Measurements from ENCODE around the gene CLDN14.
"Not testable (repeated sequence)": the region's sequence is repeated elsewhere in the genome, so short reads cannot be mapped to it uniquely, and the experiment has no call there.

The CLDN14 gene

GRCh38 chr21:36489103-36489775 lies 9.3 kb upstream of the CLDN14 start:
- DNase-seq, result no peak
- Mint-ChIP-seq H3K4me1 (ENCODE audit: low read depth in 2 of 2) (no peaks in the 10 kb centered on the region), H3K9me3 (no peaks in the 10 kb centered on the region), H3K4me3 (no peak overlapping the region), H3K36me3 (ENCODE audit: insufficient read depth) (no peaks in the 10 kb centered on the region), H3K27ac (no peak overlapping the region), H3K27me3 (peaks cover 32 to 41% of the 10 kb centered on the region in 2 donors)
- no peak for ATAC-seq (replicated peaks)

DNA sequence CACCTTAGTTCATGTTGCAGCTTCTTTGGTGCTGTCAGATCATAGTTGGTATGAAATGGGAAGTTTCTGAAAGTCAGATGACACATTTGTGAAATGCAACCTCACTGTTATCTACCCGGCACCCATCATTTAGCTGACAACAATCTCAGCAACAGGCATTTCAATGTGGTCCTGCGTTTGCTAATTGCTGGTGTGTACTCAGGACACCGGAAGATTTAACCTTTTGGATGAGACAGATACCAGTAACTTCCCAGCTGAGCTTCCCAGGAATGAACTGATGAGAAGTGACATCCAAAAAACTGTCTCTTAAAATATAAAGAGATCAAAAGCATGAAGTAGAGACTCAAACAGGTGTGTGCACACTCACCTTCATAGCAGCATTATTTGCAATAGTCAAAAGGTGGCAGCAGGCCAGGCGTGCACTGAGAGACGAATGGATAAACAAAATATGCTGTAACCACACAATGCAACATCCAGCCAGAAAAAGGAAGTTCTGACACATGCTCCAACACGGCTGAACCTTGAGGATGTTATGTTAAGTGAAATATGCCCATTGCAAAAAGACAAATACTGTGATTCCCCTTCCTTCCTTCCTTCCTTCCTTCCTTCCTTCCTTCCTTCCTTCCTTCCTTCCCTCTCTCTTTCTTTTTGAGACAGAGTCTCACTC lies 7.9 kb upstream of the CLDN14 start:
- no peak for ATAC-seq (replicated peaks)
- H3K4me3 Mint-ChIP-seq, result no peak overlapping the region
- H3K27ac Mint-ChIP-seq, result no peak overlapping the region
- no peaks in the 10 kb centered on the region for H3K4me1 Mint-ChIP-seq (ENCODE audit: low read depth in 2 of 2)
- no peaks in the 10 kb centered on the region for H3K9me3 Mint-ChIP-seq
- H3K36me3 Mint-ChIP-seq (ENCODE audit: insufficient read depth), result no peaks in the 10 kb centered on the region
- peaks cover 28 to 47% of the 10 kb centered on the region in 2 donors for H3K27me3 Mint-ChIP-seq
- no peak for DNase-seq

- H3K36me3 Mint-ChIP-seq (ENCODE audit: insufficient read depth), result no peaks in the 10 kb centered on the region
- H3K27ac Mint-ChIP-seq, result no peak overlapping the region
- no peak for ATAC-seq (replicated peaks)
- H3K27me3 Mint-ChIP-seq, result peaks cover 30 to 32% of the 10 kb centered on the region in 2 donors
- H3K4me1 Mint-ChIP-seq (ENCODE audit: low read depth in 2 of 2), result no peaks in the 10 kb centered on the region
- no peaks in the 10 kb centered on the region for H3K9me3 Mint-ChIP-seq
- DNase-seq, result no peak
- no peak overlapping the region for H3K4me3 Mint-ChIP-seq
These were observed 6.3 kb upstream of the CLDN14 start for GRCh38 chr21:36486246-36486645.

DNA sequence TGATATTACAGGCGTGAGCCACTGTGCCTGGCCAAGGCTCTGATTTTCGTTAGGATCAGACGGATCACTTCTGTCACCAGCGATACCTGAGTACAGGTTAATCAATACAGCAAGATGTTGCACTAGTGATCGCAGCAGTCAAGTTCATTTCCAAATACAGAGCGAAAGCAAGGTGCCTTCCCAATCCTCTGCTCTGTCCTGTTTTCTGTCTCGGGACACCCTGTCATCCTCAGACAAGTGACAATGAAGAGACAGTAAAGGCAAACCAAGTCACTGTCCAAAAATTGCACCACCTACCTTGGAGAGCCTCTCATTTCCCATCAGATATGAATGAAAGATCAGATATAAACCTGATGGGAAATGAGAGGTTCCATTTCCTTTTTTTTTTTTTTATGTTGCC lies 5.6 kb upstream of the CLDN14 start:
- H3K27ac Mint-ChIP-seq, result no peak overlapping the region
- H3K9me3 Mint-ChIP-seq, result no peaks in the 10 kb centered on the region
- no peaks in the 10 kb centered on the region for H3K4me1 Mint-ChIP-seq (ENCODE audit: low read depth in 2 of 2)
- no peak for DNase-seq
- H3K36me3 Mint-ChIP-seq (ENCODE audit: insufficient read depth), result no peaks in the 10 kb centered on the region
- ATAC-seq (replicated peaks), result no peak
- H3K27me3 Mint-ChIP-seq, result peaks cover 30 to 33% of the 10 kb centered on the region in 2 donors
- H3K4me3 Mint-ChIP-seq, result no peak overlapping the region

- no peak for ATAC-seq (replicated peaks)
- Mint-ChIP-seq H3K4me1 (ENCODE audit: low read depth in 2 of 2) (peaks cover 0 to 2% of the 10 kb centered on the region in 2 donors), H3K4me3 (no peak overlapping the region), H3K9me3 (no peaks in the 10 kb centered on the region), H3K36me3 (ENCODE audit: insufficient read depth) (no peaks in the 10 kb centered on the region), H3K27me3 (peaks cover 25 to 54% of the 10 kb centered on the region in 2 donors), H3K27ac (no peak overlapping the region)
- no peak for DNase-seq
These were observed 3.2 kb upstream of the CLDN14 start for GRCh38 chr21:36483095-36483494.

DNA sequence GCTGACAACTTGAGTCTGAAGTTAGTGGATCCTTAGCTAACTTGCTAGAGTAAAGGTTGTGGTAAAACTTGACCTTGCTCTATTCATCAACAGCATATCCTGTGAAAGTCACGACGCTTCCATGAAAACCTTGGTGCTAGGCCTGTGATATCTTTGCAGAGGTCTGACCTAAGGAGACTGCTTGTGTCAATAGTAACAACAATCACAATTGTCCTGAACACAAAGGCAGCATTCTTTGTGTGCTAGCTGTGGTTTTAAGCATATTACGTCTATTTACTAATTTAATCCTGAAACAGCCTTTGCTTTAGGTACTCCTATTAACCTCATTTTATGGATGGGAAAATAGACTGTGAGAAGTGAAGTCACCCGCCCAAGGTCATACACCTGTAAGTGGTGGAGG lies 2.8 kb upstream of the CLDN14 start:
- ATAC-seq (replicated peaks) (no peak), DNase-seq (no peak)
- Mint-ChIP-seq H3K27ac (no peak overlapping the region), H3K4me3 (no peak overlapping the region), H3K4me1 (ENCODE audit: low read depth in 2 of 2) (peaks cover 0 to 2% of the 10 kb centered on the region in 2 donors), H3K27me3 (peaks cover 25 to 54% of the 10 kb centered on the region in 2 donors), H3K9me3 (no peaks in the 10 kb centered on the region), H3K36me3 (ENCODE audit: insufficient read depth) (no peaks in the 10 kb centered on the region)

DNA sequence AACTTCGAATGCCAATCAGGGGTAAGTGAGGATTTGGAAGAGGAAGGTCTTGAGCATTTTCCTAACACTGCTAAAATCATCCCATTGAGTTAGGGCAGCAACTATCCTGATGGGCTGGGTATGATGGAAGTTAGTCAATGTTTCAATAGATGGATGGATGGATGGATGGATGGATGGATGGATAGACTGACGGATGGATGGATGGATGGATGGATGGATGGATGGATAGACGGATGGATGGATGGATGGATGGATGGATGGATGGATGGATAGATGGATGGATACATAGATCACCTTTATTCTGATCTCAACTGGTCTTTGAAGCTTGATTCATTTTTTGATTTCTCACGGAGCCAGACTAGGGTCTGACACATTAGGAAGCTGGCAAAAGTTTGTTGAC lies 2.3 kb upstream of the CLDN14 start:
- Mint-ChIP-seq H3K4me3 (no peak overlapping the region), H3K27ac (no peak overlapping the region), H3K9me3 (no peaks in the 10 kb centered on the region), H3K36me3 (ENCODE audit: insufficient read depth) (no peaks in the 10 kb centered on the region), H3K27me3 (peaks cover 25 to 54% of the 10 kb centered on the region in 2 donors), H3K4me1 (ENCODE audit: low read depth in 2 of 2) (peaks cover 0 to 2% of the 10 kb centered on the region in 2 donors)
- DNase-seq, result no peak
- ATAC-seq (replicated peaks), result no peak

DNA sequence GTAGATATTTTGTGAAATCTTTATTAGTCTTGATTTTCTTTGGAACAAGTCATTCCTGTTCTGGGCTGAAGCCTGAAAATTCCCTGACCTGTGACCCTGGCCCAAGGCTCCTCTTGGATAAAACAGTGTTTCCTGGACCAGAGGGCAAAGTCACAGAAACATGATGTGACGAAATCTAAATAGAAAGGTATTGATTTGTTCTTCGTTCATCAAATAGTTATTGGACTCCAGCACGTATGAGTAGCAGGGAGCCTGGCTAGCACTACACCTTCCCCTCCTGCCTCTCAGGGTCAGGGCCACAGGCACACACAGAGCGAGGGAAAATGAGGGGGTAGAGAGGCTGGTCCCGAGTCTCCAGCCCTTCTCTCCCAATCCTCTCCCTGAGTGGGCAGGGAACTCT lies 1.7 kb upstream of the CLDN14 start:
- H3K4me3 Mint-ChIP-seq, result no peak overlapping the region
- ATAC-seq (replicated peaks), result no peak

DNA sequence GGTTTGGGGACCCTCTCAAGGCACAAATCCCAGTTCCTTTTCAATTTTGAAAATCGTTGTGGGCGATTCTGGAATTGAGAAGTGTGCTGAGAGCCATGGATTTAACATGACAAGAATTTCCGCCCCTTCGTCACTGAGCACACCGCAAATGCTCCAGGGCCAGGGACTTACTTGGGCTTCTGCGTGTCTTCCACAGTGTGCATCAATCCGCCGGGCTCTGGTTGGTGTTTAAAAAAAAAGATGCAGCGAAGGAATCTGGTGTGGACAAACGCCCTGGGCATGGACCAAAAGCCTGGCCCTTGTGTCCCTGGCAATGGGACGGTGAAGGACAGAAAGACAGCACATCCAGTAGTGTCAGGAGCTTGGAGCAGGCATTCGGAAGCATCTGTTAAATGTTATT lies 696 bp upstream of the CLDN14 start:
- ATAC-seq (replicated peaks) (no peak), DNase-seq (no peak)
- Mint-ChIP-seq H3K9me3 (no peaks in the 10 kb centered on the region), H3K4me1 (ENCODE audit: low read depth in 2 of 2) (peaks cover 0 to 2% of the 10 kb centered on the region in 2 donors), H3K27ac (no peak overlapping the region), H3K36me3 (ENCODE audit: insufficient read depth) (no peaks in the 10 kb centered on the region), H3K27me3 (peaks cover 13 to 40% of the 10 kb centered on the region in 2 donors), H3K4me3 (no peak overlapping the region)

More for the DNA sequence above, 1.7 kb upstream of the CLDN14 start:
- no peaks in the 10 kb centered on the region for H3K9me3 Mint-ChIP-seq
- H3K4me1 Mint-ChIP-seq (ENCODE audit: low read depth in 2 of 2), result peaks cover 0 to 2% of the 10 kb centered on the region in 2 donors
- H3K36me3 Mint-ChIP-seq (ENCODE audit: insufficient read depth), result no peaks in the 10 kb centered on the region
- H3K27ac Mint-ChIP-seq, result no peak overlapping the region
- peaks cover 23 to 51% of the 10 kb centered on the region in 2 donors for H3K27me3 Mint-ChIP-seq
- DNase-seq, result no peak

- Mint-ChIP-seq H3K36me3 (ENCODE audit: insufficient read depth) (no peaks in the 10 kb centered on the region), H3K27ac (no peak overlapping the region), H3K27me3 (peaks cover 12 to 49% of the 10 kb centered on the region in 2 donors), H3K9me3 (no peaks in the 10 kb centered on the region), H3K4me1 (ENCODE audit: low read depth in 2 of 2) (peaks cover 0 to 2% of the 10 kb centered on the region in 2 donors), H3K4me3 (no peak overlapping the region)
- no peak for ATAC-seq (replicated peaks)
- DNase-seq, result no peak
These were observed 981 bp downstream of the CLDN14 start for GRCh38 chr21:36478941-36479340.

DNA sequence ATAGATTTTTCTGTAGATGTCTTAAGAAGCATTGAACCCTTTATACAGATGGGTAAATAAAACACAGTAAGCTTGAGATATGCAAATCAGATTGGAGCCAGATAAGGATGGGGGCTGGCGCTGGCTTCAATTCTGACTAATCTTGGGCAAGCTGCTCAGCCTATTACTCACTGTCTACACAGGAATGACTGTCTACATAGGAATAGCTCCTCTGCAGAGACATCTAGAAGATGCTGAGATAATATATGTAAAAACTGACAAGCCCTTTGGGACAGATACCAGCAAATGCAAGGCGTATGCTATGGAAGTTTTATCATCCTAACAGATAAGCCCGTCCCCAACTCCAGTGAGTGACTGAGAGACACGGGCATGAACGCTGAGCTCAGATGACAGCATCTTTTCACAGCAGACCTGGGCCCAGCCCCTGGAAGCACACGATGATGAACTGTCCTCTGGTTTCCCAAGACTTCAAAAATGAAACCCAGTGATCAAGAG lies 1.7 kb downstream of the CLDN14 start:
- Mint-ChIP-seq H3K36me3 (ENCODE audit: insufficient read depth) (no peaks in the 10 kb centered on the region), H3K4me1 (ENCODE audit: low read depth in 2 of 2) (peaks cover 0 to 2% of the 10 kb centered on the region in 2 donors), H3K27me3 (peaks cover 16 to 49% of the 10 kb centered on the region in 2 donors), H3K9me3 (no peaks in the 10 kb centered on the region), H3K4me3 (no peak overlapping the region), H3K27ac (no peak overlapping the region)
- ATAC-seq (replicated peaks) (no peak), DNase-seq (no peak)

DNA sequence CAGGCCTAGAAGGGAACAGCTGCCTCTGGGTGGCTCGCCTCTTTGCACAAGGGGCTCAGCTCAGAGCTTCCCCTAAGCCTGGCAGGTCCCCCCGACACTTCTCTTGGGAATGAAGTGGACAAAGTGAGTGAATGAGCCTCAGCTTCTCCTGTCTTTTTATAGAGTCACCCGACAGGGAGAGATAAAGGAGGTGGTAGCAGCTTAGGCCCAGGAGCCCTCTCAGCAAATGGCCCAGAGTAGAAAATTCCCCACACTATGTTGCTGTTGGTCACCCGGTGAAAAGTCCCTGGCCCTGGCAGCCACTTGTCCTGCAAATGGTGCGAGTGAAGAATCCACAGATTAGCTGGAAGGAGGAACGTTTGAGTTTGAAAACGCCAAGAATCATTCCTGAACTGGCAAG lies 2.4 kb downstream of the CLDN14 start:
- no peaks in the 10 kb centered on the region for H3K36me3 Mint-ChIP-seq (ENCODE audit: insufficient read depth)
- no peak overlapping the region for H3K27ac Mint-ChIP-seq
- DNase-seq (no peak), ATAC-seq (replicated peaks) (no peak)
- H3K4me1 Mint-ChIP-seq (ENCODE audit: low read depth in 2 of 2), result peaks cover 0 to 2% of the 10 kb centered on the region in 2 donors
- no peak overlapping the region for H3K4me3 Mint-ChIP-seq
- peaks cover 17 to 53% of the 10 kb centered on the region in 2 donors for H3K27me3 Mint-ChIP-seq
- no peaks in the 10 kb centered on the region for H3K9me3 Mint-ChIP-seq

- no peaks in the 10 kb centered on the region for H3K9me3 Mint-ChIP-seq
- H3K36me3 Mint-ChIP-seq (ENCODE audit: insufficient read depth), result peaks cover 2% of the 10 kb centered on the region
- peaks cover 0 to 2% of the 10 kb centered on the region in 2 donors for H3K4me1 Mint-ChIP-seq (ENCODE audit: low read depth in 2 of 2)
- no peak for DNase-seq
- H3K27me3 Mint-ChIP-seq, result peaks cover 16 to 57% of the 10 kb centered on the region in 2 donors
- no peak overlapping the region for H3K4me3 Mint-ChIP-seq
- ATAC-seq (replicated peaks), result no peak
- no peak overlapping the region for H3K27ac Mint-ChIP-seq
These were observed 2.9 kb downstream of the CLDN14 start for GRCh38 chr21:36477001-36477400.

GRCh38 chr21:36476541-36476940 lies 3.4 kb downstream of the CLDN14 start:
- H3K4me3 Mint-ChIP-seq, result not testable (repeated sequence)
- peaks cover 18 to 62% of the 10 kb centered on the region in 2 donors for H3K27me3 Mint-ChIP-seq

More at GRCh38 chr21:36476541-36476940, 3.4 kb downstream of the CLDN14 start:
- not testable (repeated sequence) for DNase-seq; H3K4me1 Mint-ChIP-seq (ENCODE audit: low read depth in 2 of 2); ATAC-seq (replicated peaks); H3K36me3 Mint-ChIP-seq (ENCODE audit: insufficient read depth); H3K9me3 Mint-ChIP-seq
- H3K27ac Mint-ChIP-seq, result peak overlapping the region in 1 of 2 donors; percentile 18
